Measurements from ENCODE around the gene FOXG1.

The FOXG1 gene

DNA sequence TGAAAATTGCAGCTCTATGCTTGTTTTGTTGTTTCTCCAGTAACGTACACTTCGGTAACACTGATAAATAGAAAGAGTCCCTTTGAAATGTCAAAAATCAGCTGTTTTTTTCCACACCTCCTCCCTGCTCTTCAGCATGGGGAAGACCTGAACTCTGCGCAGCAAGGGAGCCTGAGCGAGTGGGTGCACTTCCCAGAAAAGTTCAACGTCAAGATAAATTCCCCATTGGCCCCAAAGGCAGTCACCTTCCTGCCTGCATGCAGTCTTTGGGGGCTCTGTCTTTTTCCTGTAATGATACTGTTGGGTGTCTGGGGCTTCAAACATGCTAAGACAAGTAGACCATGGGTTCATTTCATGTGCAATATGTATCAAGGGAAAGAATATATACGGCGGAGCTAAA lies 8.8 kb upstream of the FOXG1 start:
- H3K27ac Mint-ChIP-seq: peak overlapping the region; percentile 90
- DNase-seq (no peak), ATAC-seq (replicated peaks) (no peak)
- H3K27me3 Mint-ChIP-seq: peaks cover 81 to 88% of the 10 kb centered on the region in 2 donors
- peaks cover 0 to 2% of the 10 kb centered on the region in 2 donors for H3K9me3 Mint-ChIP-seq
- no peaks in the 10 kb centered on the region for H3K36me3 Mint-ChIP-seq
- H3K4me3 Mint-ChIP-seq: no peak overlapping the region
- peaks cover 2 to 14% of the 10 kb centered on the region in 2 donors for H3K4me1 Mint-ChIP-seq

DNA sequence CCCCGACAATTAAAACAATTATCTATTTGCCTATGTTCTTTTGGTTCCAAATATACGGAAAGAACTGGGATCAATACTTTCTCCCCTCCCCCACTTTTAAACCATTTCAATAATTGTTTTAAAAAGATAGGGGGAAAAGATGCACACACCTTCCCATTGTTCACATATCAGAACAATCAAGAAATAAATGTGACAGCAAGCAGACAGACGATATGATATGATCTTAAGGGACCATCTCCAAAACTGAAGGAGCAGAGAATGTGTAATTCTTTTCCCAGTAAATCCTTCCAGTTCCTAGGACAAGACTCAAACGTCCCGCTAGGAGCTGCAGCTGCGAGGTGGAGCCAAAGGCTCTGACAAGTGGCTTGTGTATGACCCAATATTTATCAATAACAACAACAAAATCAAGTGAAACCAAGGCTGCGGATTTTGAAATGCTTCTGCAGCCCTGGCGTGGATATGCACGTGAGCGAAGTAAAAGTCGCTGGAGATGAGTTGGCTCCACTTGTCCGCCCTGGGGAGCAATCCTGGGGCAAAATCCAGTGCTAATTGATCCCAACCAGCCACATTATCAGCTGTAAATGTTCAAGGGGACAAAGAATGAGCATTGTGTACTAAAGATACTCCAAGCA lies 8.2 kb upstream of the FOXG1 start:
- no peaks in the 10 kb centered on the region for H3K36me3 Mint-ChIP-seq
- peaks cover 80 to 90% of the 10 kb centered on the region in 2 donors for H3K27me3 Mint-ChIP-seq
- peak overlapping the region in 1 of 2 donors; percentile 32 for H3K4me3 Mint-ChIP-seq
- DNase-seq (no peak), ATAC-seq (replicated peaks) (no peak)
- H3K4me1 Mint-ChIP-seq: peaks cover 2 to 14% of the 10 kb centered on the region in 2 donors
- H3K9me3 Mint-ChIP-seq: peaks cover 0 to 2% of the 10 kb centered on the region in 2 donors
- H3K27ac Mint-ChIP-seq: peak overlapping the region; percentile 90

DNA sequence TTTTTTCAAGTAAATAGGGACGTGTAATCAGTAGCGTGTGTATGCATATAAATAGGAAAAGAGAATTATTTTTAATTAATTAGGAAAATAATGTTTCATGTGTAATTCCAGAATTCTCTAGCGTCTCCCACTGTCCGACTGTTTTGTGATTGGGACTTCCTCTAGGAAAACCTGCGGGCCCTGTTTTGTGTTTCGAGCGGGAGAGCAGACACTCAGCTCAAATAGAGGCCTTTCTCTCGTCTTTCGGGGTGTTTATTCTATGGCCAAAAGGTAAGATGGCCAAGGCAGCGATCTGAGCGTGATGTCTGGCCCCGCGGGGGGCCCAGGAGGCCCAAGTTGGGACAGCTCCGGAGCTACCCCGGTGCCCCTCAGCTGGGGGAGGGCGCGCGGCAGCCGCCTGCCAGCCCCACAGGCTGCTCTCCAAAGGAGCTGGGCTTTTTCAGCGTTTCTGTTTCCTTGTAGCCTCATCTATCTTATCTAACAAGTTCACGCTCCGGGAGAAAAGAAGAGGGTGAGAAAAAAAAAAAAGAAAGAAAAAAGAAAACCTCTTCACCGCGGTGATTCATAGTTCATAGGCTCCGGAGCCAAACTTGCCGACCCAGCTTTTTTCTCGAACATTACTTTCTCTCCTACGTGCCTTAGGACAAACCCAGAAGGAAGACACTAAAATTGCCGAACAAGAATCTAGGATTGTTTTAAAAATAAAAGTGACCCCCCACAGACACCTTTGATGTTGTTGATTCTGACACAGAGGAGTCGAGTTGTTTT lies 7.5 kb upstream of the FOXG1 start:
- H3K27ac Mint-ChIP-seq: peak overlapping the region; percentile 90
- peaks cover 84 to 95% of the 10 kb centered on the region in 2 donors for H3K27me3 Mint-ChIP-seq
- H3K4me1 Mint-ChIP-seq: peaks cover 2 to 14% of the 10 kb centered on the region in 2 donors
- DNase-seq (no peak), ATAC-seq (replicated peaks) (no peak)
- no peaks in the 10 kb centered on the region for H3K36me3 Mint-ChIP-seq
- H3K4me3 Mint-ChIP-seq: peak overlapping the region; percentile 8 to 32
- peaks cover 0 to 2% of the 10 kb centered on the region in 2 donors for H3K9me3 Mint-ChIP-seq

DNA sequence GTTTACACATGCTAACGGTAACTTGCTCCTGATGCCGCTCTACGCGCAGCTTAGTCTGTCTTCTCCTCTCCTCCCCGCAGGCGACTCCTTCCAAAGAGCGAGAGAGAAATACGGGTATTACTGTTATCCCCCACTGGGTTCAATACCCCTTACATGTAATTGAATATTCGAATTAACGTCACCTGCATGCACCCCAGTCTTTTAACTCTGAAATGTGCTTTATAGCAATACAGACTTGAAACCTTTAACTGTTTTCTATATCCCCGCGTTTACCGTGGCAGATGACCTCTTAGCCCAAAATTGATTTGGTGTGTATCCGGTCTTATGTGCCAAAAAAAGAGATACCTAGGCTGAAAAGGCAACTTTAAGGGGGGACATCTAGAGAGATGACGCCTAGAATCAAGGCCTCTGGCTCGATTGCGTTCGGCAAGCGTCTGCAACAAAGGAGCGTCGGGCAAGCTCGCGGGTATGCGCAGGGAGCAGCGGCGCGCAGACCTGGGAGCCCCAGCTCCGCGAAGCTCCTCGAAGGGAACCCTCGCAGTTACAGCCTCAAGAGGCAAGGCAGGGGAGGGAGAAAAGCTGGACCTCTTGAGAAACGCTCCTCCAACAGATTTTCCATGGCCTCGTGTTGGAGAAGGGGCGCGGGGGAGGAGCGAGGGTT lies 6.8 kb upstream of the FOXG1 start:
- Mint-ChIP-seq H3K4me1 (peaks cover 5 to 14% of the 10 kb centered on the region in 2 donors), H3K4me3 (peak overlapping the region in 1 of 2 donors; percentile 8), H3K9me3 (peaks cover 0 to 2% of the 10 kb centered on the region in 2 donors), H3K27ac (peak overlapping the region; percentile 51), H3K27me3 (peaks cover 86 to 95% of the 10 kb centered on the region in 2 donors), H3K36me3 (peaks cover 0 to 3% of the 10 kb centered on the region in 2 donors)
- DNase-seq (no peak), ATAC-seq (replicated peaks) (no peak)

DNA sequence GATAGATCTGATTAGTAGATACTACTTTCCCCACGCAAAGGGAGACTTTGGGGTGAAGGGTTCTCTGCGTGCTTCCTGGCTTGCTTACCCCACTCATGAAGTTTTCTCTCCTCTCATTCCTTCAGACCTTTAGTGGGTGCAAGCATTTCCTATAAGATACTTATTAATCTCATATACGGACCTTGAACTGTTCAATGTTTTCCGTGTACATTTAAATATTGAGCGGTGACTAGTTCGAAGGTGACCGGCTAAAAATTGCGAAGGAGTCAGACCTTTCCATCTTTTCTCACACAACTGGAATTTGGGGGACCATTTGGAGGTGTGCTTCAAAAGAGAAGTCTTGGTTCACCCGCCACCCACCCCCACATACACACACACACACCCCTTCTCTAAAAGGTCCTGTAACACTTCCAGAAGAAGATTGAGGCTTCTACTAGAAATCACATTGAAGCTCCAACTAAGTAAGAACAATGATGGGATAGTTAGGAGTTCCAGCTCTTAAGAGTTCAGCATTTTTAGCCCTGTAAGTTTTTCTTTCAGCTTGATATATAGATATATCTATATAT lies 6.1 kb upstream of the FOXG1 start:
- H3K4me1 Mint-ChIP-seq: peaks cover 8 to 19% of the 10 kb centered on the region in 2 donors
- H3K27me3 Mint-ChIP-seq: peaks cover 86 to 95% of the 10 kb centered on the region in 2 donors
- peaks cover 0 to 6% of the 10 kb centered on the region in 2 donors for H3K36me3 Mint-ChIP-seq
- H3K4me3 Mint-ChIP-seq: no peak overlapping the region
- ATAC-seq (replicated peaks) (no peak), DNase-seq (no peak)
- peaks cover 0 to 2% of the 10 kb centered on the region in 2 donors for H3K9me3 Mint-ChIP-seq
- H3K27ac Mint-ChIP-seq: no peak overlapping the region

DNA sequence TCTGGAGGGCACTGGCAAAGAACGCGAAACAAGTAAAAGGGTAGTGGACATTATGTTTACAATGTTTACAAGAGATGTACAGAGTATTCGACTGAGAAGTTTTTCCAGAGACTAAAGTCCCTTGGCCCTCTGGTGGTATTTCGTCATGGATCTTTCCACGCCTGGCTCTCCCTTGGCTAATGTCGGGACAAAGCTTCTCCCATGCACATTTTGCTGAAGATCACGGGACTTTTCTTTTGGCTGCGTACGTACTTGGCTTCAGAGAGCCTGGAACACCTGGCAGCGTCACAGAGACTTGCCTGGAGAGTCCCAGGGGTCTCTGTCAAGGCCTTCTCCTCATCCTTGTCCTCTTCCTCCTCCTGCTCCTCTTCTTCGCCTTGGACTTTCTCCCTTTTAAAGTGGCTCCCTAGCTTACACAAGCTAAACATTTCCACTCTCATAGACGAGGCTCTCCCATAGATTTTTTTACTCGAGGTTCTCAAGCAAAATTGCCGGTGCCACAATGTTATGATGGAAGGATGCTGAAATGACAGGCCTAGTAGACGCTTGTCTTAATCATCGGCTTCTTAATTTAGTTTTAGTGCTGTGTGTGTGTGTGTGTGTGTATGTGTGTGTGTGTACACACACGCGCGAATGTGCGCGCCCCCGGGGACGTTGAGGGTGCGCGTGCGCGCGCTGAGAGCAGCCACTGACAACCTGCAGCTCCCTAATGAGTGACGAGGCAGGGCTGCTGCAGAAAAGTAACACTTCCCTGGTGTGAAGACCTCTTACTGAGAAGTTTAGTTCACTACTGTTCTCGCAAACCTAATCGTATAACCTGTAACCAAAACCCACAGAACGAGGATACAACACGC lies 4.9 kb upstream of the FOXG1 start:
- H3K27ac Mint-ChIP-seq: no peak overlapping the region
- H3K36me3 Mint-ChIP-seq: peaks cover 3 to 11% of the 10 kb centered on the region in 2 donors
- DNase-seq (no peak), ATAC-seq (replicated peaks) (no peak)
- no peak overlapping the region for H3K4me3 Mint-ChIP-seq
- peaks cover 82 to 94% of the 10 kb centered on the region in 2 donors for H3K27me3 Mint-ChIP-seq
- peaks cover 14 to 22% of the 10 kb centered on the region in 2 donors for H3K4me1 Mint-ChIP-seq
- peaks cover 2 to 4% of the 10 kb centered on the region in 2 donors for H3K9me3 Mint-ChIP-seq

DNA sequence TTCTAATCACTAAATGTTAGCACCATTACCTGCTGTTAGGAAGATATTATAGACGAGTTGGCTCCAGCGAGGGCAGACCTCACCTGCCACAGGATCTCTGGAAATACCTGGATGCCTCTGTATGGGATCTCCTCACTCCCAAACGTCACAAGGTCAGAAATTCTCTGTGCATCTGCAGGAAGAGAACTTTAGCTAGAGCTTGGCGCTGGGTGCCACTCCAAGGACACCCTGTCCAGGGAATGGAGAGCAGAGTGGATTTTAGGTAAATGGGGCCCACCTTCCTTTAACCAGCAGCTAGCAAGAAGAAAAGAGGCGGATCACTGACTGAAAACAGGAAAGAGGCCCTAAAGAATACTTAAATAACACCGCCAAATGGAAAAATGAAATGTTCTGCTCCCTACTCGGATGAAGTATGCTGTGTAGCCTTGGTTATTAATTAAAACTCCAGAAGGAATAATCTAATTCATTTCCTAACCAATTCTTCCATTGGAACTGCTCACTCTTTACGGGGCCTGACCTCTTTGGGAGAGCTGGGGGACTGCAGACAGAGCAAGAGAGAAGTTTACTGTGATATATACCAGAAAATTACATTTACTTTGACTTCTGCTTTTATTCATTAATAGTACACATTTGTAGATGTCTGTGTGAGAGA lies 4.2 kb upstream of the FOXG1 start:
- no peak for DNase-seq
- Mint-ChIP-seq H3K4me1 (peaks cover 14 to 18% of the 10 kb centered on the region in 2 donors), H3K4me3 (no peak overlapping the region)

DNA sequence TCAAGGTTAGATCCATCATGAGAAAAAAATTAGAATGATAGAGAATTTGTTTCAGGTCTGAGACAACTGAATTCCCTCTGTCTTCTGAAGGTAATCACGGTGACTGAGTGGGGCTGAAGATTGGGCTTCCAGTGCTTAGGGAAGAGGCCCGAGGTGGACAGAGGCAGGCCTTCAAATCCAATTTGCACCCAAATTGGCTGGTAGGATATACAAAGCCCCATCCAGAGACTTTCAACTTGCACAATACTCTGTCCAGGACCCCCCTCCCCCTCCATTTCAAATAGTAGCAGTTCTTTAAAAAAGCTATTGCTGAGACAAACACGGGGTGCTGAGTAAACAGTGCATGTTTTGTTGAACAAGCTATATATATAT lies 3.6 kb upstream of the FOXG1 start:
- Mint-ChIP-seq H3K27ac (no peak overlapping the region), H3K27me3 (peaks cover 80 to 91% of the 10 kb centered on the region in 2 donors), H3K9me3 (peaks cover 3 to 5% of the 10 kb centered on the region in 2 donors), H3K4me3 (no peak overlapping the region), H3K36me3 (peaks cover 4 to 13% of the 10 kb centered on the region in 2 donors), H3K4me1 (peaks cover 15 to 21% of the 10 kb centered on the region in 2 donors)
- ATAC-seq (replicated peaks): no peak
- DNase-seq: no peak

More for the DNA sequence above, 4.2 kb upstream of the FOXG1 start:
- Mint-ChIP-seq H3K36me3 (peaks cover 3 to 11% of the 10 kb centered on the region in 2 donors), H3K9me3 (peaks cover 2 to 4% of the 10 kb centered on the region in 2 donors), H3K27ac (no peak overlapping the region), H3K27me3 (peaks cover 82 to 92% of the 10 kb centered on the region in 2 donors)
- no peak for ATAC-seq (replicated peaks)

DNA sequence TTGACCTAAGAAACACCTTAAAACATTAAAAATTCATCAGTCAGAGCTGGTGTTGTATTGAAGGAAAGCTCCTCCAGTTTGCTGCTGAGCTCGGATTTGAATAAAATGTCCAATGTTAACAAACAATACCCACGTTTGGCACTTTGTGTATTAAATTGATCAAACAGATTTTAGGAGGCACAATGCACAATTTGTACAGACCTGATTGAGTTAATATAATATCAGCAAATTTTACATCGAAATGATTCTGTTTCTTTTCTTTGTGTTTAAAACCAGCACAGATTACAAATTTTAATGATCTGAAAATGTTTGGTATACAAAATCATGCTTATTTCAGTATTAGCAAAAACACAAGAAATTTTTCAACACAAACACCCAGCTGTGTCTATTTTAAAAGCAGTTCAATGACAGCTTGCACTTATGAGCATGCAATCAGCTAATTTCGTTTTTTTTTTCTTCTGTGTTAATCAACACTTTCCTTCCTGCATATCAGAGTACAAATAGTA lies 2.8 kb upstream of the FOXG1 start:
- Mint-ChIP-seq H3K27ac (no peak overlapping the region), H3K9me3 (peaks cover 8 to 12% of the 10 kb centered on the region in 2 donors), H3K4me3 (no peak overlapping the region), H3K27me3 (peaks cover 82 to 91% of the 10 kb centered on the region in 2 donors), H3K4me1 (peaks cover 21 to 23% of the 10 kb centered on the region in 2 donors), H3K36me3 (peaks cover 10 to 22% of the 10 kb centered on the region in 2 donors)
- no peak for ATAC-seq (replicated peaks)
- DNase-seq: no peak

DNA sequence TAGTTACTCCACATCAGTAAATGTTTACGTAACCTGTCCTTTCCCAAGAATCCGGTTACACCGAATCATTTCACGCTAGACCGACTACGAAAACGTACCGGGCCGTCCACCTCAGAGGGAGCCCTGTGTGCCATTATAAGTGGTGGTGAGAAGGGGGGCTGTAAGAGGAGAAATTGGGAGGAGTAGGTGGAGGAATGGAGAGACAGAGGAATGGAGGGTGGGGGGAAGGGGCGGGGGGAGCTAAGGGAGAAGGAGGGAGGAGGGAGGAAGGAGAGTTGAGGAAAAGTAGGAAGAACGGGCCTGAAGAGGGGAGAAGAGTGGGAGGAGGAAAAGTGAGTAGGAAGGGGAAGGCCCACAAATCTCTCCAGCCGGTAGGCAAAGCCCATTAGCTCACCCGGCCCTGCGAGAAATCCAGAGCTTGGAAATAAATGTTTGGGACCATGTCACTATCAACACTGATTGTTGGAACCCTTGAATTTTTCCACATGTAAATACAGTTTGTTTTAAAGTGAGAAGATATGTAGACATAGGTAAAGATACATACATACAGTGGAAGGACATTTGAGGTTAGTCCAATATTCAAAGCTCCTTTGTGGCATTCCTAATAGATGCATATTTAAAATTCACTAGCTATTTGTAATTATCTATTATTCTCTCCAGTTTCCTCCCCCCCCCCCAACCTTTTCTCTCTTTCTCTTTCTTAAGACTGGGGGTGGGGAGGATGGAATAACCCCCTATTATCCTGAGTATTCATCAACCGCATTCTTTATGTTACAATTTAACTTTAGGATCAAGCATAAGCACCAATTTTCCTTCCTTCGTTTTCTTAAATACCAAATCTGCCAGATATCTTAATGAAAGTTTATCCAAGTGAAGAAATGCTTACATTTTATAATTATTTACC lies 2.1 kb upstream of the FOXG1 start:
- H3K27ac Mint-ChIP-seq: no peak overlapping the region
- DNase-seq (no peak), ATAC-seq (replicated peaks) (no peak)
- H3K4me3 Mint-ChIP-seq: peak overlapping the region in 1 of 2 donors; percentile 5
- peaks cover 80 to 86% of the 10 kb centered on the region in 2 donors for H3K27me3 Mint-ChIP-seq
- H3K36me3 Mint-ChIP-seq: peaks cover 10 to 22% of the 10 kb centered on the region in 2 donors
- peaks cover 8 to 12% of the 10 kb centered on the region in 2 donors for H3K9me3 Mint-ChIP-seq
- H3K4me1 Mint-ChIP-seq: peaks cover 20 to 23% of the 10 kb centered on the region in 2 donors

DNA sequence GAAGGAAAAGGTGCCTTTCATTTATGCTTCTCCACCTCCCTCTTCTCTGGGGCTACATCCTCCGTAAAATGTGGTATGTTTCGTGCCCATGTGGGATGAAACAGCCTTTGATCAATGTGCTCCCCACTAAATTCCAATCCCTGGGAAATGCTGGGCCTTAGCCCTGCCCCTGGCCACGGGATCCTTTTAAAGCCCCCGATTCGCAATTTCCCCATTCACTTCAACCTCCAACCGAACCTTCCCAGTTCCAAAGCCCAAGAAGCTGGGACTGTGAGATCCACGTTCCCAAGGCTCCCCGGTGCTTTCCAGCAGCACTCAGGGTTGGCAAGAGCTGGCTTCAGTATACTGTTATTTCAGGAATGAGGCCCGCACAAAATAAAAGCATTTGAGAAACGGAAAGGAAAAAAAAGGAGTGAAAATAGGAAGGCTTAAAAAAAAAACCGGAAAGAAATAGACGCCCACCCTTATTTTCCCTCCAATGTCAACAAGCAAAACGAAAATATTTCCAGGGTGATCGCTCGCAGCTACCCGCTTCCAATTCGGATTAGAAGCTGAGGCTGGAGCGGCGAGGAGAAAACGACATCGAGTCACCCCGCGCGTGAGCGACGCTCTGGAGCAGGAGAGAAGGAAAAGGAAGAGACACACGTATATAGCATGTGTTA lies 1.3 kb upstream of the FOXG1 start:
- no peak for DNase-seq
- Mint-ChIP-seq H3K9me3 (peaks cover 8 to 12% of the 10 kb centered on the region in 2 donors), H3K4me1 (peaks cover 19 to 23% of the 10 kb centered on the region in 2 donors), H3K36me3 (peaks cover 10 to 22% of the 10 kb centered on the region in 2 donors), H3K4me3 (peak overlapping the region in 1 of 2 donors; percentile 75), H3K27ac (peak overlapping the region; percentile 93), H3K27me3 (peaks cover 72 to 78% of the 10 kb centered on the region in 2 donors)
- no peak for ATAC-seq (replicated peaks)

Data from stimulated activated naive B cell treated with anti-CD40 and anti-IgM and Interleukin-4, amounts not matched to agents 10 μg/mL and 1 μg/mL and 100 μg/mL, for 72 hours (primary cell).